GM23338 (cell line): Measurements from ENCODE around the gene ZNF740. TPM values are rescaled to one million over a fixed set of nuclear protein-coding genes. Genes with fewer than 3 reads are reported as not detected.
A peak's percentile ranks its signal among the peaks of the same experiment; 100 is the strongest.

Experiments
- ATAC-seq: fragments of 200-7000 bp; cut with Tn5 transposase; 3 replicates; pipeline ENCODE4 v1.9.1; 2020
- DNase-seq: peaks from one replicate; pipeline ENCODE4 v3.0.0-alpha.2; 2015; ENCODE audit warnings: low spot score
- H2AFZ ChIP-seq: fragments of 200-600 bp; sonication (generic); 2 replicates; pipeline ENCODE4 v1.8.0; 2016; ENCODE audit warnings: antibody characterized with exemption, mild to moderate bottlenecking, moderate library complexity
- H3F3A ChIP-seq: fragments of 200-600 bp; sonication (generic); replicated peaks from 2 replicates; pipeline ENCODE4 v1.8.0; 2017; ENCODE audit warnings: antibody characterized with exemption, mixed run types, low read depth
- H3K27ac ChIP-seq: fragments of 200-600 bp; sonication (generic); 2 replicates; pipeline ENCODE4 v1.6.1; 2016; ENCODE audit warnings: low read depth
- H3K27me3 ChIP-seq: fragments of 200-600 bp; sonication (generic); 2 replicates; pipeline ENCODE4 v1.8.0; 2016; ENCODE audit warnings: mild to moderate bottlenecking, mixed run types, moderate library complexity; ENCODE audit not compliant: insufficient read depth
- H3K36me3 ChIP-seq: fragments of 200-600 bp; sonication (generic); 2 replicates; pipeline ENCODE4 v1.8.0; 2016; ENCODE audit warnings: mild to moderate bottlenecking; ENCODE audit not compliant: insufficient read depth
- H3K4me1 ChIP-seq: fragments of 200-600 bp; sonication (generic); 2 replicates; pipeline ENCODE4 v1.8.0; 2016; ENCODE audit warnings: mild to moderate bottlenecking, moderate library complexity; ENCODE audit not compliant: insufficient read depth
- H3K4me2 ChIP-seq: fragments of 200-600 bp; sonication (generic); 2 replicates; pipeline ENCODE4 v1.7.1; 2017; ENCODE audit warnings: mixed run types
- H3K4me3 ChIP-seq: fragments of 200-600 bp; sonication (generic); 2 replicates; pipeline ENCODE4 v1.6.1; 2016; ENCODE audit warnings: mixed run types
- H3K79me2 ChIP-seq: fragments of 200-600 bp; sonication (generic); replicated peaks from 2 replicates; pipeline ENCODE4 v1.8.0; 2017; ENCODE audit warnings: mild to moderate bottlenecking; ENCODE audit not compliant: insufficient read depth
- H3K9me2 ChIP-seq: fragments of 200-600 bp; sonication (generic); 2 replicates; pipeline ENCODE4 v1.8.0; 2017; ENCODE audit not compliant: insufficient read depth
- H4K20me1 ChIP-seq: fragments of 200-600 bp; sonication (generic); replicated peaks from 2 replicates; pipeline ENCODE4 v1.8.0; 2017; ENCODE audit warnings: mild to moderate bottlenecking; ENCODE audit not compliant: insufficient read depth
- H3K27ac Mint-ChIP-seq: 2 replicates; pipeline ENCODE4 v1.8.0; 2020; ENCODE audit warnings: inconsistent platforms, mild to moderate bottlenecking, moderate library complexity, mixed read lengths
- H3K27me3 Mint-ChIP-seq: 3 replicates; pipeline ENCODE4 v1.8.0; 2022; ENCODE audit warnings: low read depth, mild to moderate bottlenecking, moderate library complexity, mixed read lengths, inconsistent platforms; ENCODE audit not compliant: insufficient read depth, poor library complexity
- H3K36me3 Mint-ChIP-seq: 3 replicates; pipeline ENCODE4 v1.8.0; 2021; ENCODE audit warnings: low read depth, mild to moderate bottlenecking, inconsistent platforms, moderate library complexity, mixed read lengths
- H3K4me1 Mint-ChIP-seq: 3 replicates; pipeline ENCODE4 v1.8.0; 2020; ENCODE audit warnings: mild to moderate bottlenecking, inconsistent platforms, mixed read lengths
- H3K4me3 Mint-ChIP-seq: 3 replicates; pipeline ENCODE4 v1.8.0; 2021; ENCODE audit warnings: moderate library complexity, mild to moderate bottlenecking, inconsistent platforms, mixed read lengths
- H3K9me3 Mint-ChIP-seq: 3 replicates; pipeline ENCODE4 v1.8.0; 2020; ENCODE audit warnings: moderate library complexity, mild to moderate bottlenecking, inconsistent platforms, mixed read lengths
- CREB1 ChIP-seq: fragments of 250-450 bp; sonication (Bioruptor Pico); IDR thresholded peaks from 2 replicates; pipeline ENCODE4 v1.5.0; 2020; ENCODE audit warnings: low read depth, mild to moderate bottlenecking, moderate library complexity
- EZH2 ChIP-seq: fragments of 200-600 bp; sonication (generic); IDR thresholded peaks from one replicate; pipeline ENCODE4 v1.8.0; 2017; ENCODE audit warnings: antibody characterized with exemption, mild to moderate bottlenecking, low read depth; ENCODE audit not compliant: unreplicated experiment
- EZH2phosphoT487 ChIP-seq: fragments of 200-600 bp; sonication (generic); IDR thresholded peaks from one replicate; pipeline ENCODE4 v1.8.1; 2018; ENCODE audit warnings: antibody characterized with exemption; ENCODE audit not compliant: unreplicated experiment
- JUNB ChIP-seq: IDR thresholded peaks from one replicate; pipeline ENCODE4 v1.6.1; 2016; ENCODE audit warnings: antibody characterized with exemption; ENCODE audit not compliant: unreplicated experiment
- NANOG ChIP-seq: IDR thresholded peaks from 2 replicates; pipeline ENCODE4 v1.6.1; 2016; ENCODE audit warnings: antibody characterized with exemption, borderline replicate concordance
- POLR2AphosphoS5 ChIP-seq: IDR thresholded peaks from 2 replicates; pipeline ENCODE4 v1.6.1; 2016; ENCODE audit warnings: antibody characterized with exemption, low read depth
- STAT1 ChIP-seq: IDR thresholded peaks from one replicate; pipeline ENCODE4 v1.6.1; 2016; ENCODE audit warnings: antibody characterized with exemption; ENCODE audit not compliant: unreplicated experiment
- ZNF114 ChIP-seq: fragments of 250-450 bp; sonication (Bioruptor Pico); IDR thresholded peaks from 2 replicates; pipeline ENCODE4 v1.5.0; 2020; ENCODE audit warnings: mild to moderate bottlenecking, moderate library complexity
- ZNF331 ChIP-seq: fragments of 250-450 bp; sonication (Bioruptor Pico); IDR thresholded peaks from 2 replicates; pipeline ENCODE4 v1.5.0; 2020; ENCODE audit warnings: low read depth, mild to moderate bottlenecking, moderate library complexity
- polyA plus RNA-seq: library from polyadenylated mRNA; unstranded; fragments of >200 nt; fragmentation: Nextera tagmentation; extraction: Ambion mirVana; gene quantifications from 2 replicates; pipeline ENCODE4 v1.2.1, GENCODE V29; 2016
- total RNA-seq: library from RNA; depleted of rRNA; stranded (reverse); fragments of >200 nt; shearing (Covaris generic); gene quantifications from 2 replicates; pipeline ENCODE4 v1.2.3, GENCODE V29; 2014
- TF ChIP-seq, protein P1 (sequence below), 2 experiments: fragments of 200-600 bp in 1 of 2; sonication (generic) in 1 of 2; conservative IDR thresholded peaks; 2 replicates each; pipeline versions ENCODE4 v1.5.1 to v1.6.1; 2016 to 2017; ENCODE audit warnings: antibody characterized with exemption in 2 of 2, low read depth in 2 of 2, mild to moderate bottlenecking in 2 of 2, moderate library complexity in 1 of 2
- TF ChIP-seq, protein P2 (sequence below): IDR thresholded peaks from 2 replicates; pipeline ENCODE4 v1.6.1; 2016; ENCODE audit warnings: antibody characterized with exemption
- TF ChIP-seq, protein P3 (sequence below): IDR thresholded peaks from one replicate; pipeline ENCODE4 v1.6.1; 2018; ENCODE audit warnings: antibody characterized with exemption; ENCODE audit not compliant: unreplicated experiment
- TF ChIP-seq, protein P4 (sequence below): fragments of 250-450 bp; sonication (Bioruptor Pico); IDR thresholded peaks from 2 replicates; pipeline ENCODE4 v1.5.0; 2020; ENCODE audit warnings: mild to moderate bottlenecking, moderate library complexity

Gene ZNF740
- total and polyA plus RNA-seq, 2 experiments from 2014 or later, result 2.6 to 13.0 TPM

DNA sequence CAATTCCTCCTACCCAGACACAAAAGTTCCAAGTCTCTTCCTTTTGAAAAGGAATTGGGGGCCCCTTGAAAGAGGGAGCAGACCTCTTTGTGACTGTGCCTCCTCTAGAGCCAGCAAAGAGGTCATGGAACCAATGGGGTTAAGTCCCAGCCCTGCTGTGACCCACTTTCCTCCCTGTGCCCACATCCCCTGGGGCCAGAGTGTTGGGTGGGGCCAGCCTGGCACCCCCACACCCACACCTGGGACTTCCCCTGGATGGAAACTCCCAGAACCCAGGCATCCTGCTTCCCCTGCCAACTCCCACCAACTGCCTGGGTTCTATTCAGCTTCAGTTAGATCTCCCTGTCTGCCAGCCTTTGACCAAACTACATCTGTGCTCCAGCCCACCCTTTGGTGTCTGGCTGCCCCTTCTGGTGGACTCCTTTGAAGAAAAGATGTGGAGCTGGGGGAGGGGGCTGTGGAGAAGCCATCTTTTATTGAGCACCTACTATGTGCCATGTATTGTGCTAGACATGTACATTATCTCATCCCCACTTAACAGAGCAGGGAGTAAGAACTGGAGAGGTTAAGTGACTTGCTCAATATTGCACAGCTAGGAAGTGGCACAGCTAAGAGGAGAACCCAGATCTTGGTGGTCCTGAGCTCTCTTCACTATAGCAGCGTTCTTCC, 56.1 kb downstream of the ZNF740 start:
- H3K27ac Mint-ChIP-seq, result no peak overlapping the region

More for the DNA sequence above, 56.1 kb downstream of the ZNF740 start:
- H3K36me3 ChIP-seq, result no peaks in the 10 kb centered on the region
- H3K27me3 Mint-ChIP-seq, result peaks cover 20% of the 10 kb centered on the region
- H2AFZ ChIP-seq, result peak overlapping the region; percentile 57
- no peak overlapping the region for H3K27ac ChIP-seq
- H3K9me2 ChIP-seq, result no peaks in the 10 kb centered on the region
- H3K36me3 Mint-ChIP-seq, result no peaks in the 10 kb centered on the region
- no peaks in the 10 kb centered on the region for H3K79me2 ChIP-seq
- no peaks in the 10 kb centered on the region for H3K27me3 ChIP-seq
- peaks cover 15% of the 10 kb centered on the region; the same call in 1 of the 2 replicates for H3F3A ChIP-seq
- H3K9me3 Mint-ChIP-seq, result no peaks in the 10 kb centered on the region
- H3K4me3 Mint-ChIP-seq, result no peak overlapping the region; the same call in 2 of the 3 replicates
- H3K4me3 ChIP-seq, result no peak overlapping the region
- ATAC-seq (no peak), DNase-seq (no peak)
- TF ChIP-seq ZNF114 (CRISPR knock-in tag), result no peak
- TF ChIP-seq, protein P1, sequence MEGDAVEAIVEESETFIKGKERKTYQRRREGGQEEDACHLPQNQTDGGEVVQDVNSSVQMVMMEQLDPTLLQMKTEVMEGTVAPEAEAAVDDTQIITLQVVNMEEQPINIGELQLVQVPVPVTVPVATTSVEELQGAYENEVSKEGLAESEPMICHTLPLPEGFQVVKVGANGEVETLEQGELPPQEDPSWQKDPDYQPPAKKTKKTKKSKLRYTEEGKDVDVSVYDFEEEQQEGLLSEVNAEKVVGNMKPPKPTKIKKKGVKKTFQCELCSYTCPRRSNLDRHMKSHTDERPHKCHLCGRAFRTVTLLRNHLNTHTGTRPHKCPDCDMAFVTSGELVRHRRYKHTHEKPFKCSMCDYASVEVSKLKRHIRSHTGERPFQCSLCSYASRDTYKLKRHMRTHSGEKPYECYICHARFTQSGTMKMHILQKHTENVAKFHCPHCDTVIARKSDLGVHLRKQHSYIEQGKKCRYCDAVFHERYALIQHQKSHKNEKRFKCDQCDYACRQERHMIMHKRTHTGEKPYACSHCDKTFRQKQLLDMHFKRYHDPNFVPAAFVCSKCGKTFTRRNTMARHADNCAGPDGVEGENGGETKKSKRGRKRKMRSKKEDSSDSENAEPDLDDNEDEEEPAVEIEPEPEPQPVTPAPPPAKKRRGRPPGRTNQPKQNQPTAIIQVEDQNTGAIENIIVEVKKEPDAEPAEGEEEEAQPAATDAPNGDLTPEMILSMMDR (conservative IDR thresholded peaks at IDR 0.05; ENCODE audit: low read depth in 2 of 2), result no peak
- TF ChIP-seq ZNF331 (CRISPR knock-in tag), result no peak
- no peak for TF ChIP-seq CREB1 (CRISPR knock-in tag)
- TF ChIP-seq STAT1, result no peak
- TF ChIP-seq NANOG, result no peak
- no peak for TF ChIP-seq JUNB
- TF ChIP-seq POLR2AphosphoS5, result no peak
- TF ChIP-seq, protein P2, sequence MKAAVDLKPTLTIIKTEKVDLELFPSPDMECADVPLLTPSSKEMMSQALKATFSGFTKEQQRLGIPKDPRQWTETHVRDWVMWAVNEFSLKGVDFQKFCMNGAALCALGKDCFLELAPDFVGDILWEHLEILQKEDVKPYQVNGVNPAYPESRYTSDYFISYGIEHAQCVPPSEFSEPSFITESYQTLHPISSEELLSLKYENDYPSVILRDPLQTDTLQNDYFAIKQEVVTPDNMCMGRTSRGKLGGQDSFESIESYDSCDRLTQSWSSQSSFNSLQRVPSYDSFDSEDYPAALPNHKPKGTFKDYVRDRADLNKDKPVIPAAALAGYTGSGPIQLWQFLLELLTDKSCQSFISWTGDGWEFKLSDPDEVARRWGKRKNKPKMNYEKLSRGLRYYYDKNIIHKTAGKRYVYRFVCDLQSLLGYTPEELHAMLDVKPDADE, result no peak
- TF ChIP-seq, protein P3, sequence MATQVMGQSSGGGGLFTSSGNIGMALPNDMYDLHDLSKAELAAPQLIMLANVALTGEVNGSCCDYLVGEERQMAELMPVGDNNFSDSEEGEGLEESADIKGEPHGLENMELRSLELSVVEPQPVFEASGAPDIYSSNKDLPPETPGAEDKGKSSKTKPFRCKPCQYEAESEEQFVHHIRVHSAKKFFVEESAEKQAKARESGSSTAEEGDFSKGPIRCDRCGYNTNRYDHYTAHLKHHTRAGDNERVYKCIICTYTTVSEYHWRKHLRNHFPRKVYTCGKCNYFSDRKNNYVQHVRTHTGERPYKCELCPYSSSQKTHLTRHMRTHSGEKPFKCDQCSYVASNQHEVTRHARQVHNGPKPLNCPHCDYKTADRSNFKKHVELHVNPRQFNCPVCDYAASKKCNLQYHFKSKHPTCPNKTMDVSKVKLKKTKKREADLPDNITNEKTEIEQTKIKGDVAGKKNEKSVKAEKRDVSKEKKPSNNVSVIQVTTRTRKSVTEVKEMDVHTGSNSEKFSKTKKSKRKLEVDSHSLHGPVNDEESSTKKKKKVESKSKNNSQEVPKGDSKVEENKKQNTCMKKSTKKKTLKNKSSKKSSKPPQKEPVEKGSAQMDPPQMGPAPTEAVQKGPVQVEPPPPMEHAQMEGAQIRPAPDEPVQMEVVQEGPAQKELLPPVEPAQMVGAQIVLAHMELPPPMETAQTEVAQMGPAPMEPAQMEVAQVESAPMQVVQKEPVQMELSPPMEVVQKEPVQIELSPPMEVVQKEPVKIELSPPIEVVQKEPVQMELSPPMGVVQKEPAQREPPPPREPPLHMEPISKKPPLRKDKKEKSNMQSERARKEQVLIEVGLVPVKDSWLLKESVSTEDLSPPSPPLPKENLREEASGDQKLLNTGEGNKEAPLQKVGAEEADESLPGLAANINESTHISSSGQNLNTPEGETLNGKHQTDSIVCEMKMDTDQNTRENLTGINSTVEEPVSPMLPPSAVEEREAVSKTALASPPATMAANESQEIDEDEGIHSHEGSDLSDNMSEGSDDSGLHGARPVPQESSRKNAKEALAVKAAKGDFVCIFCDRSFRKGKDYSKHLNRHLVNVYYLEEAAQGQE, result no peak
- no peak for TF ChIP-seq EZH2
- TF ChIP-seq, protein P4, sequence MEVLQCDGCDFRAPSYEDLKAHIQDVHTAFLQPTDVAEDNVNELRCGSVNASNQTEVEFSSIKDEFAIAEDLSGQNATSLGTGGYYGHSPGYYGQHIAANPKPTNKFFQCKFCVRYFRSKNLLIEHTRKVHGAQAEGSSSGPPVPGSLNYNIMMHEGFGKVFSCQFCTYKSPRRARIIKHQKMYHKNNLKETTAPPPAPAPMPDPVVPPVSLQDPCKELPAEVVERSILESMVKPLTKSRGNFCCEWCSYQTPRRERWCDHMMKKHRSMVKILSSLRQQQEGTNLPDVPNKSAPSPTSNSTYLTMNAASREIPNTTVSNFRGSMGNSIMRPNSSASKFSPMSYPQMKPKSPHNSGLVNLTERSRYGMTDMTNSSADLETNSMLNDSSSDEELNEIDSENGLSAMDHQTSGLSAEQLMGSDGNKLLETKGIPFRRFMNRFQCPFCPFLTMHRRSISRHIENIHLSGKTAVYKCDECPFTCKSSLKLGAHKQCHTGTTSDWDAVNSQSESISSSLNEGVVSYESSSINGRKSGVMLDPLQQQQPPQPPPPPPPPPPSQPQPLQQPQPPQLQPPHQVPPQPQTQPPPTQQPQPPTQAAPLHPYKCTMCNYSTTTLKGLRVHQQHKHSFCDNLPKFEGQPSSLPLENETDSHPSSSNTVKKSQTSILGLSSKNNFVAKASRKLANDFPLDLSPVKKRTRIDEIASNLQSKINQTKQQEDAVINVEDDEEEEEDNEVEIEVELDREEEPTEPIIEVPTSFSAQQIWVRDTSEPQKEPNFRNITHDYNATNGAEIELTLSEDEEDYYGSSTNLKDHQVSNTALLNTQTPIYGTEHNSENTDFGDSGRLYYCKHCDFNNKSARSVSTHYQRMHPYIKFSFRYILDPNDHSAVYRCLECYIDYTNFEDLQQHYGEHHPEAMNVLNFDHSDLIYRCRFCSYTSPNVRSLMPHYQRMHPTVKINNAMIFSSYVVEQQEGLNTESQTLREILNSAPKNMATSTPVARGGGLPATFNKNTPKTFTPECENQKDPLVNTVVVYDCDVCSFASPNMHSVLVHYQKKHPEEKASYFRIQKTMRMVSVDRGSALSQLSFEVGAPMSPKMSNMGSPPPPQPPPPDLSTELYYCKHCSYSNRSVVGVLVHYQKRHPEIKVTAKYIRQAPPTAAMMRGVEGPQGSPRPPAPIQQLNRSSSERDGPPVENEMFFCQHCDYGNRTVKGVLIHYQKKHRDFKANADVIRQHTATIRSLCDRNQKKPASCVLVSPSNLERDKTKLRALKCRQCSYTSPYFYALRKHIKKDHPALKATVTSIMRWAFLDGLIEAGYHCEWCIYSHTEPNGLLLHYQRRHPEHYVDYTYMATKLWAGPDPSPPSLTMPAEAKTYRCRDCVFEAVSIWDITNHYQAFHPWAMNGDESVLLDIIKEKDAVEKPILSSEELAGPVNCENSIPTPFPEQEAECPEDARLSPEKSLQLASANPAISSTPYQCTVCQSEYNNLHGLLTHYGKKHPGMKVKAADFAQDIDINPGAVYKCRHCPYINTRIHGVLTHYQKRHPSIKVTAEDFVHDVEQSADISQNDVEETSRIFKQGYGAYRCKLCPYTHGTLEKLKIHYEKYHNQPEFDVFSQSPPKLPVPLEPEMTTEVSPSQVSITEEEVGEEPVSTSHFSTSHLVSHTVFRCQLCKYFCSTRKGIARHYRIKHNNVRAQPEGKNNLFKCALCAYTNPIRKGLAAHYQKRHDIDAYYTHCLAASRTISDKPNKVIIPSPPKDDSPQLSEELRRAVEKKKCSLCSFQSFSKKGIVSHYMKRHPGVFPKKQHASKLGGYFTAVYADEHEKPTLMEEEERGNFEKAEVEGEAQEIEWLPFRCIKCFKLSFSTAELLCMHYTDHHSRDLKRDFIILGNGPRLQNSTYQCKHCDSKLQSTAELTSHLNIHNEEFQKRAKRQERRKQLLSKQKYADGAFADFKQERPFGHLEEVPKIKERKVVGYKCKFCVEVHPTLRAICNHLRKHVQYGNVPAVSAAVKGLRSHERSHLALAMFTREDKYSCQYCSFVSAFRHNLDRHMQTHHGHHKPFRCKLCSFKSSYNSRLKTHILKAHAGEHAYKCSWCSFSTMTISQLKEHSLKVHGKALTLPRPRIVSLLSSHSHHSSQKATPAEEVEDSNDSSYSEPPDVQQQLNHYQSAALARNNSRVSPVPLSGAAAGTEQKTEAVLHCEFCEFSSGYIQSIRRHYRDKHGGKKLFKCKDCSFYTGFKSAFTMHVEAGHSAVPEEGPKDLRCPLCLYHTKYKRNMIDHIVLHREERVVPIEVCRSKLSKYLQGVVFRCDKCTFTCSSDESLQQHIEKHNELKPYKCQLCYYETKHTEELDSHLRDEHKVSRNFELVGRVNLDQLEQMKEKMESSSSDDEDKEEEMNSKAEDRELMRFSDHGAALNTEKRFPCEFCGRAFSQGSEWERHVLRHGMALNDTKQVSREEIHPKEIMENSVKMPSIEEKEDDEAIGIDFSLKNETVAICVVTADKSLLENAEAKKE (CRISPR knock-in tag), result no peak
- TF ChIP-seq EZH2phosphoT487, result no peak
- H4K20me1 ChIP-seq, result no peaks in the 10 kb centered on the region
- H3K4me2 ChIP-seq, result peak overlapping the region; percentile 93
- H3K4me1 ChIP-seq, result peaks cover 50% of the 10 kb centered on the region
- H3K4me1 Mint-ChIP-seq, result peaks cover 59% of the 10 kb centered on the region
